ENCODE data around the gene C18orf63.

C18orf63 gene

DNA sequence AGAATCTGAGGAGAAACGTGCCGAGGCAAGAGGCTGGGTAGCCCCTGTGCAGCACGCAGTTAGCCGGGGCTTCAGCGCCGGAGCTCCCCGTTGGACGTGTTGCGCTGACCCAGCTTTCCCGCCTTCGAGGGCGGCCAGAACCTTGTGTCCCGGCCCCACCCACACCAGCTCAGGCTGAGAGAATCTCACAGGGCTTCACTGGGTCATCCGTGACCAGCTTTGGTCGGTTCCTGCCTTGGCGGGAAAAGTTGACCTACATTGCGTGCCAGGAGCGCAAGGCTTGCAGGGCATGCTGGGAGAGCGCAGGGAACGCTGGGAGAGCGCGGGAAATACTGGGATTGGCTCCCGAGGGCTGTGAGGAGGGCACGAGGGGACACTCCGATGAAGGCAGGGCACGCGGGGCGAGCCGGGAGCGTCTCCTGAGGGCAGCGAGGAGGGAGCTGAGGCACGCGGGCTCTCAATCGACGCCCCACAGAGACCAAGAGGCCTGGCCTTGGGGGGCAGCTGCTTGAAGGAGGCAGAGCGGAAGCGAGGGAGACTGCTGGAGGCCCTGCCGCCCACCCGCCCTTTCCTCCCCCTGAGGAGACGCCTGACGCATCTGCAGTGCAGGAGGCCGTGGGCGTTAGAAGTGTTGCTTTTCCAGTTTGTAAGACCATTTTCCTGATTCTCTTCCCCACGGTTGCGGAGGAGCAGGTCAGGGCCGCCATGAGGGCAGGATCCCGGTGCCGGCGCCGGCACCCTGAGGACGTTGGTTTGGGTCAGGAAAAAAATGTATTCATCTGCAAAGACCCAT lies at the start of gene C18orf63:
Gene C18orf63 (plus strand): TSS at position 376 of the 793 bp plus-strand sequence. CDS start 2,027 bp downstream, outside the sequence.
- TF ChIP-seq POLR2A (IDR thresholded peaks at IDR 0.05; ENCODE audit: low read depth, low read length), result no peak
- FAIRE-seq (no peak), DNase-seq (ENCODE audit: insufficient read length, low spot score) (no peak)

DNA sequence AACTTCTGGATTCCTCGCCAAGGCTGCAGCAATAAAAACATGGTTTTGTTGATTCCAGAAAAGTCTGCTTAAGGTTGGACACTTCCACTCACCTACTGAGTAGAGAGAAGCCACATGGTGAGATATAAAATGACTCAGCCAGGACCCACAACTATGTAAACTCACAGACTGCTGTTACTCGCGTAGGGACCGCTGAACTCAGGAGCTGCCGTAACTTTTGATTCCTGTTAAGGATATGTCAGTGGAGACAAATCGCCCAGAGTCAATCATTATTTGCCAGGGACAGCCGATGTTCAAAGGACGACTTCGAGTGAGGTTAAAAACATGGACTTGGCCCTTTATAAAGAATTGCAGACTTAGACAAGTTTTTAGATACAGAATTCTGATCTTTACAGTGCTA lies 49.5 kb upstream of the C18orf63 start:
- no peak for TF ChIP-seq POLR2A (IDR thresholded peaks at IDR 0.05; ENCODE audit: low read depth, low read length)
- DNase-seq (ENCODE audit: insufficient read length, low spot score) (no peak), FAIRE-seq (no peak)

DNA sequence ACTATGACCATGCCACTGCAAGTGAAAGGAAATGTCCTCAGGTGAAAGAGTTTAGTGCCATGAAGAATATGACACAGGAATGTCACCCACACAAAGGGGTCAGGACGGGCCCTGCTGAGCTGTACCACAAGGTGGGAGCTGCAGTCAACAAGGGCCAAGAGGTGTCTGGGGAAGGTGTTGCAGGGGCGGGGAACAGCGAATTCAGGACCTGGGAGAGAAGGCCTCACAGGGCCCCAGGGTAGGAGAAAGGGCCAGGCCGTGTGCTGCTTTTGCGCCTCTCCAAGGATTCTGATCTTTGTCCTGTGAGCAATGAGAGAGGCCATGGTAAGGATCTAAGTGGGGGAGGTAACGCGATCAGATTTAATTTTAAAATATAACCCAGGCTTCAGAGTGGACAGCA lies 47.5 kb upstream of the C18orf63 start:
- TF ChIP-seq POLR2A (IDR thresholded peaks at IDR 0.05; ENCODE audit: low read depth, low read length), result no peak
- no peak for FAIRE-seq
- no peak for DNase-seq (ENCODE audit: insufficient read length, low spot score)

DNA sequence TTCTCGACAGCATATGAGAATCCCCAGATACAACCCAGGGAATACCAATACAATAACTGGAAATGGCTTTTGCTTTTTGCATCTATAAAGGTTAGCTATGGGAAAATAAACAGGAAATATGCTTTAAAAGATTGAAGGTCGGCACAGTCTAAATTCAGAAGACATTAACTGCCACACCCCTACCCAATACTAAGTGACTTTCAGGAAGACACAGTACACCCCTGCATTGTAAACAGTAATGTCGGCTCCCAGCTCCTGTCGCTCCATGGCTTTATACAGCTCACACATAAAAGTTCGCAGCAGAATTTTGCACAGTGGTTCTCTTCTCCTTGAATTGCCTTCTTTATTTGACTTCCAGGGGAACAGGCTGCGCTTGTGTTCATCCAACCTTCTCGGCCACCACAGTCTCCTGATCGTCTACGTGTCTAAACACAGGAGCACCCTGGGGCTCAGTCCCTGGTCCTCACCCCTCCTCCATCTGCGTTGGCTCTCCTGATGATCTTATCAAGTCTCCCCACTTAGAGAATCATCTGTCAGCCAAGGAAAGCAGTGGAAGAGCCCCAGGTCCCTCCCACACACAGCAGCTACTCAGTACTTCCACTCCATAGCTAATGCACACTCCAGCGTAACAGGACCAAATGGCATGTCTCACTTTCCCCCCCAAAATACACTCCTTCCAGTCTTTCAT lies 46.6 kb upstream of the C18orf63 start:
- no peak for DNase-seq (ENCODE audit: insufficient read length, low spot score)
- no peak for FAIRE-seq

DNA sequence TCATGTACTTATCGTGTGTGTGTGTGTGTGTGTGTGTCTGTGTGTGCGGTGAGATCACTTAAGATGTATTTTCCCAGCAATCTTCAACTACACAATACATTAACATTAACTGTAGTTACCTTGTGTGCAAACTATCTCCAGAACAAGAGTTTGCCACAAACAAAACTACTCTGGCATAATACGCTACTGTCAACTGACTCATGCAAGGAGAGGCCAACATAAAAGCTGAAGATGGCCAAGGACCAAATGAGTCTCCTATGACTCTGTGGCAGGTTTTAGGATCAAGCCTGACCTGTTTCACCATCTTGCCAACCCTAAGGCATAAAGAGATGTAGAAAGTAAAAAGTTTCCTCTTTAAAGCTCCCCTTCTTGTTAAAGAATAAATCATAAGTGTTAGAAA lies 44.0 kb upstream of the C18orf63 start:
- no peak for FAIRE-seq
- TF ChIP-seq POLR2A (IDR thresholded peaks at IDR 0.05; ENCODE audit: low read depth, low read length), result no peak
- no peak for DNase-seq (ENCODE audit: insufficient read length, low spot score)

More for the DNA sequence above, 46.6 kb upstream of the C18orf63 start:
- no peak for TF ChIP-seq POLR2A (IDR thresholded peaks at IDR 0.05; ENCODE audit: low read depth, low read length)

DNA sequence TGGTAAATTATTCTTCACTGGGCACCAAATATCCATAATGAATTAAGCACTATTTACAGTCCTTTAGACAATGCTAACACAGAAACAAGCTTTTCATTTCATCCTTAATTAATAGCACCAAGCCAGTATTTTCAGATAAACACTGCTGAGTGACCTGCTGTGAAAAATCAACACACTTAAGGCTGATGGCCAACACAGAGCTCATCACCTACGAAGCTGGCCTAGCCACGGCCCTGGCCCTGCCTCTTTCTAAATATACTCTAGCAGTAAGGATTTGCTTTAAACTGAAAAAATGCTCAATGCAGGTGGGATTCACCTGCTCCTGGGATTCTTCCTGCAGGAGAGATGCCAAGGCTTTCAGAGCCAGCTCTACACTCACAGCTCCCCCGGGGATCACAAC lies 42.2 kb upstream of the C18orf63 start:
- FAIRE-seq, result no peak
- no peak for DNase-seq (ENCODE audit: insufficient read length, low spot score)
- no peak for TF ChIP-seq POLR2A (IDR thresholded peaks at IDR 0.05; ENCODE audit: low read depth, low read length)

DNA sequence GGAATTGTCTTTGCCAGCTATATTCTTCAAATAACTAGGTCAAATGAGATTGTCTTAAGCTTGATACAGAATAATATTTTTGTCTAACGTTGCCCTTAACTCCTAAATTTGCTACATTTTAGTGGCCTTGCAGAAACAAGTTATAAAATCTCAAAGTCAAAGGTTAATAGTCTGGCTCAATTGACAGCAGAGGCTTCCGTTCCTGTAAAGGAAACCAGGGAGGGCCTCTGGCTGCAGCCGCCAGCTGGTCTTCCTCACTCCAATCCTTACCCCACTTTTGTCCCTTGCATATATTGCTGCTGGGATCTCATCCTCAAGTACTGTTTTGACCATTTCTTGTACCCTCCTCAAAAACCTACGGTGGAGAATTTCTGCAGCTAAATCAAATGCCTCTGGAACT lies 40.9 kb upstream of the C18orf63 start:
- DNase-seq (ENCODE audit: insufficient read length, low spot score) (no peak), FAIRE-seq (no peak)
- no peak for TF ChIP-seq POLR2A (IDR thresholded peaks at IDR 0.05; ENCODE audit: low read depth, low read length)

DNA sequence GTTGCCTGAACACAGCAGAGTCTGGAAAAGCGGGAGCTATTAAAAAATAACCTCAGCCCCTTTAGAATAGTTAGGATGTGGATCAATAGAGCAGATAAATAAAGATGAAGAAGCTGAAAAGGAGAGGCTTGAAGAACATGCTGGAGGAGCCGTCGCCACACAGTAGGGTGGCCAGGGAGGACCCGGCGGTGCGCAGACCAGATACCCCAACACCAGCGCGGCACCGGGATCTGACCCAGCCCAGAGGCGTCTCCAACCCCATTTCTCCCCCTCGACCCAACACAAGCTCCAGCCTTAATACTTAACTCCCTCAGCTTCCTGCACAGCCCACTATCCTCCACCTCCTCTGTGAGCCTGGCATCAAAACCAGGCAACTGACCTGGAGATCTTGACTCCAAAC lies 39.9 kb upstream of the C18orf63 start:
- DNase-seq (ENCODE audit: insufficient read length, low spot score) (no peak), FAIRE-seq (no peak)
- no peak for TF ChIP-seq POLR2A (IDR thresholded peaks at IDR 0.05; ENCODE audit: low read depth, low read length)

DNA sequence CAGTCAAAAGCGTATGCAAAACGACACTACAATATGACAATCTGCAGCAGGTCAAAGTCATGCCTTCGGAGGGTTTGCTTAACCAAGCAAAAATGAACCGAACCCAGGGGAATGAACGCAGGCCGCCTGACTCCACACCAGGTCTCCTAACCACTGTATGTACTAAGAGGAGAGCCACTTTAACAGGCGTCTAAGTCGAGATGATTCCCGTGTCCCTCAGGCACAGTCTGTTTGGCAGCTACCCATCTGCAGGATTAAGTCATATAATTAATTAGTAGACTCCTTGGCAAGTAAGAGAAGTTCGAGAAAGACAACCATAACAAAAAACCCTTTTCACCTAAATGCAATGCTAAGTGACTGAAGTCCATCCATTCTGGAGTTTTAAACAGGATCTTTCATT lies 39.0 kb upstream of the C18orf63 start:
- DNase-seq (ENCODE audit: insufficient read length, low spot score) (no peak), FAIRE-seq (no peak)
- no peak for TF ChIP-seq POLR2A (IDR thresholded peaks at IDR 0.05; ENCODE audit: low read depth, low read length)

DNA sequence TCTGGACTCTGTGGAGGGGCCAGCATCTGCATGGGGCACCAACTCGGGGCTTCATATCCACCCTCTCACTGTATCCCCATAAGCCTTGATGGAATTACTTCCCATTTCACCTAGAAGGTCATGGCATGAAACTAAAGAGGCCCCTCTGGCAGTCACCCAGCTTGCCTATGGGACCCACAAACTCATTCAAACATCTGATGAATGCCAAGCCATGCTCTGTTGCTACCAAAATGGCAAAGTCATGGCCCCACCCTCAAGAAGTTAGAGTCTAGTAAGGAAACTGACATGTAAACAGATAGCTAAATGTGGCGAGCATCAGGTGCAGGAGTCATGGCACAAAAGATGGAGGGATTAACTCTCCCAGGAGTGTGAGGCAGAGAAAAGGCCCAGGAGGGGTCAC lies 38.3 kb upstream of the C18orf63 start:
- no peak for DNase-seq (ENCODE audit: insufficient read length, low spot score)
- TF ChIP-seq POLR2A (IDR thresholded peaks at IDR 0.05; ENCODE audit: low read depth, low read length), result no peak
- no peak for FAIRE-seq

DNA sequence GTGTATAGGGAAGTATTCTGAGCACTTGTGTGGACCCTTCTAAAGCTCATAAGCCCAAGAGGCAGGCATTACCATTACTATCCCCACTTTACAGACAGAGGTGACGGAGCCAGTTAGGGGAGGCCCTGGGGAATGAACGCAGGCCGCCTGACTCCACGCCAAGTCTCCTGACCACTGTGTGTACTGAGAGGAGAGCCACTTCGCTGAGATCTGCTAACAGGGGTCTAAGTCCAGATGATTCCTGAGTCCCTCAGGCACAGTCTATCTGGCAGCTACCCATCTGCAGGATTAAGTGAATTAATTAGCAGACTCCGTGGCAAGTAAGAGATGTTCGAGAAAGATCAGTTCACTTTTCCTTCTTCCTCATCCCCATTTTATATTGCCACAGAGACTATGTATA lies 37.6 kb upstream of the C18orf63 start:
- no peak for TF ChIP-seq POLR2A (IDR thresholded peaks at IDR 0.05; ENCODE audit: low read depth, low read length)
- no peak for FAIRE-seq
- DNase-seq (ENCODE audit: insufficient read length, low spot score), result no peak

DNA sequence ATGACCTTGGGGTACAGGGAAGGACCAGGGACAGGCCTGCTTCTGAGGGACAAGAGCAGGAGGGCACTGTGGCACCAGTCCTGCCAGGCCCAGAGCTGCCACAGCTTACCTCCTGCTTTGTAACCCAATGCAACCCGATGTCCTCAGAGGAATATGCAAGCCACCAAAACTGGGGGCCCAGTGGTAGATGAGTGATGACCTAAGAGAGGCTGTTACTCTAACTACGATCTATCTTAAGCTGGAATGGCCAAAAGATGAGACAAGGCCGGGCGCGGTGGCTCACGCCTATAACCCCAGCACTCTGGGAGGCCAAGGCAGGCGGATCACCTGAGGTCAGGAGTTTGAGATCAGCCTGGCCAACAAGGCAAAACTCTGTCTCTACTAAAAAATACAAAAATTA lies 36.7 kb upstream of the C18orf63 start:
- no peak for TF ChIP-seq POLR2A (IDR thresholded peaks at IDR 0.05; ENCODE audit: low read depth, low read length)
- FAIRE-seq (no peak), DNase-seq (ENCODE audit: insufficient read length, low spot score) (no peak)

DNA sequence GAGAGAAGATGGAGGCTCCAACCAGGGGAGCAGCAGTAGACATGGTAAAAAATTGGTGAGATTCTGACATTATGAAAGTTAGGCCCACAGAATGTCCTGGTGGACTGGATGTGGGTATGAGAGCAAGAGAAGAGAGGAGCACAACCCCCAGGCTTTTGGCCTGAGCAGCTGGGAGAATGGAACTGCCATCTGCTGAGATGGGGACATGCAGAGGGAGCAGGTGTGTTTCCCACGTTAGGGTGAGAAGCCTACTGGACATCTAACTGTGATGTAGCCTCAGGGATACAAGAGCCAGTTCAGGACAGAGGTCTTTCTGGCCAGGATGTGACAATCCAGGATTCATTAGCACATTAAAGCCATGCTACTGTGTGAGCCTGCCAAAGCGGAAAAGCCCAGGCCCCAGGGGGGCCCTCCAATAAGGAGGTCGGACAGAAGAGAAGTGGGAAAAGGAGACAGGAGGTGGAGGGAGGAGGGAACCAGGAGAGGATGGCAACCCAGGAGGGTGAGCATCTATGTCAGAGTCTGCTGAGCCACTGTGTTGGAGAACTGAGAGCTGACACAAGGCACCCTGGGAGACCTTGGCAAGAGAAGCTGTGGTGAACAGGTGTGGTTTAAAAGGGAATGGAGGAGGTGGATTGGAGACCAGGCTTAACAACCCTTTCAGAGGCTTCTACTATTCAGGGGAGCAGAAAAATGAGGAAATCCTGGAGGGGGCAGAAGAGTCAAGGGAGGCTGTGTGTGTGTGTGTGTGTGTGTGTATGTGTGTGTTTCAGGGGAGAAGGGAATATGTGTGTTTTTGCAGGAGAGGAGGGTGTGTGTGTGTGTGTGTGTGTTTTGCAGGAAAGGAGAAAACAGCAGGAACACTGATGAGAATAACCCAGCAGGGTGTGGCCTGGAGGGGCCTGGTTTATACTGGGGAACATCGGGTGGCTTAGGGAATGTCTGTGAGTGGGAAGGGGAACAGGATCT lies 34.3 kb upstream of the C18orf63 start:
- DNase-seq (ENCODE audit: insufficient read length, low spot score), result no peak
- no peak for TF ChIP-seq POLR2A (IDR thresholded peaks at IDR 0.05; ENCODE audit: low read depth, low read length)
- FAIRE-seq, result no peak
